Stimulated activated CD8-positive, alpha-beta memory T cell treated with anti-CD3 and anti-CD28 coated beads, Interleukin-12 subunit alpha, Interleukin-12 subunit beta, amount 100 ng/mL, for 4 hours (primary cell): Measurements from ENCODE around the gene CAP2.
"Not testable (repeated sequence)": the region's sequence is repeated elsewhere in the genome, so short reads cannot be mapped to it uniquely, and the experiment has no call there.

Experiments
- DNase-seq: peaks from one replicate; pipeline ENCODE4 v3.0.0-alpha.2; 2020; ENCODE audit warnings: low read depth

Gene CAP2

DNA sequence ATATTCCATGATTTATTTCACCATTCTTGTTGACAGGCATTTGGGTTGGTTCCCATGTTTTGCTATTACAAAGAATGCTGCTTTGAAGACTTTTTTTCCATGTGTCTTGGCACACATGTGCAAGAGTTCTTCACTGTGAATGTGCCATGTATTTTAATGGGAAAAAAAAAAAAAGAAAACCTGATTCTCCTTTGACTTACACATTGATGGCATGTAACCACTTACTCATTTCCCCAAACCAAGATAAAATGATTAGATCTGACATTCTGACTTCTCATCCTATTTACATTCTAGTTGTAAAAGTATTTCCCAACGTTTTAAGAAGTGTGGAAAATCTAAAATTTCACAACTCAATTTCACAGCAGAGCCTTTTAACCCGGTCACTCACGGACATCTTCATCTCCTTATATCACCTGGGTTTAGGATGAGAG, 4.4 kb downstream of the CAP2 start:
- no peak for DNase-seq

DNA sequence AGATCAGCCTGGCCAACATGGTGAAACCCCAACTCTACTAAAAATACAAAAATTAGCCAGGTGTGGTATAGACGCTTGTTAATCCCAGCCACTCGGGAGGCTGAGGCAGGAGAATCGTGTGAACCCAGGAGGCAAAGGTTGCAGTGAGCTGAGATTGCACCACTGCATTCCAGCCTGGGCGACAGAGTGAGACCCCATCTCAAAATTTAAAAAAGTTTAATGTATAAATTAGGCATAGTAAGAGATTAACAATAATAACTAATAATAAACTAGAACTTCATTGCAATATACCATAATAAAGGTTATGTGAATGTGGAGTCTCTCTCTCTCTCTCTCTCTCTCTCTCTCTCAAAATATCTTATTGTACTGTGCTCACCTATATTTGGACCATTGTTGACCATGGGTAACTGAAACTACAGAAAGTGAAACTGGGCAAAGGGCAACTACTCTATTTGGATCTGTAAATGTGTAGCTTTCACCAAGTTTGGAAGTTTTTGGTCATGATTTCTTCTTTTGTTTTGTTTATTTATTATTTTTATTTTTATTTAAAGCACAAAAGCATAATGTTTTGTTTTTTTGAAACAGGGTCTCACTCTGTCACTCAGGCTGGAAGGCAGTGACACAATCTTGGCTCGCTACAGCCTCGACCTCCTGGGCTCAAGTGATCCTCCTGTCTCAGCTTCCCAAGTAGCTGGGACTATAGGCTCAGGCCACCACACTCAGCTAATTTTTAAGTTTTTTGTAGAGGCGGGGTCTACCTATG, 12.0 kb downstream of the CAP2 start:
- not testable (repeated sequence) for DNase-seq

DNA sequence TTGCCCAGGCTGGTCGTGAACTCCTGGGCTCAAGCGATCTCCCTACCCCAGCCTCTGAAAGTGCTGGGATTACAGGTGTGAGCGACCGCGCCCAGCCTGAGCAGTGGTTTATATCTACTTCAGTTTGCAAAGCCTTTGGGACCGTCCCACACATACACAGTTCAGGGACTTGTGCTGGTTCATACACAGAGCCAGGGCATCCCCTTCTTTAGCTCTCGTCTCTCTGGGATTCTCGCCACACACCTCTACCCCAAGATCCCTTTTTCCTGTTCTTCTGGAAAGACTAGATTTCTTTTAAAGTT, 12.5 kb downstream of the CAP2 start:
- no peak for DNase-seq

DNA sequence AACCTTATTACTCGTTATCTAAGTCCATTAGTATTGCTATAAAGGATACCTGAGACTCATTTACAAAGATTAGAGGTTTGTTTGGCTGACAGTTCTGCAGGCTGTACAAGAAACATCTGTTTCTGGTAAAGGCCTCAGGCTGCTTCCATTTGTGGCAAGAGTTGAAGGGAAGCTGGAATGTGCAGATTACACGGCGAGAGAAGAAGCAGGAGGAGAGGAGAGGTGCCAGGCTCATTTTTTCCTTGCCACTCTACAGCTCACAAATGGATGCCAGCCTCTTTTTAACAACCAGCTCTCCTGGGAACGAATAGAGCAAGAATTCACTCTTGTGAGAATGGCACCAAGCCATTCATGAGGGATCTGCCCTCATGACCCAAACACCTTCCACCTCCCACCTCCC, 14.7 kb downstream of the CAP2 start:
- no peak for DNase-seq

DNA sequence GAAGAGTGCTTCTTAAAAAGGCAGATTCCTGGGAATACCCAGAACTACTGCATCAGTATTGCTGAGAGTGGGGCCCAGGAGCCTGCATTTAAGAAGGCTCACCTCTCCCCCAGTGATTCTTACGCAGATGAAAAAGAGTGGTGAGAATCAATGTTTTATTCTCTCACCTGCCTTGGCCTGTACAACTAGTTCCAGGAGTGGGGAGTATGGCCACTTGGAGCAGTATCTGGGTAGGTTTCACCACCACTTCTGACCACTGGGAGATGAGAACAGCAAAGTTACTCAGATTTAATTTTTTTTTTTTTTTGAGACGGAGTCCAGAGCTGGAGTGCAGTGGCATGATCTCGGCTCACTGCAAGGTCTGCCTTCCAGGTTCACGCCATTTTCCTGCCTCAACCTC, 16.9 kb downstream of the CAP2 start:
- no peak for DNase-seq

DNA sequence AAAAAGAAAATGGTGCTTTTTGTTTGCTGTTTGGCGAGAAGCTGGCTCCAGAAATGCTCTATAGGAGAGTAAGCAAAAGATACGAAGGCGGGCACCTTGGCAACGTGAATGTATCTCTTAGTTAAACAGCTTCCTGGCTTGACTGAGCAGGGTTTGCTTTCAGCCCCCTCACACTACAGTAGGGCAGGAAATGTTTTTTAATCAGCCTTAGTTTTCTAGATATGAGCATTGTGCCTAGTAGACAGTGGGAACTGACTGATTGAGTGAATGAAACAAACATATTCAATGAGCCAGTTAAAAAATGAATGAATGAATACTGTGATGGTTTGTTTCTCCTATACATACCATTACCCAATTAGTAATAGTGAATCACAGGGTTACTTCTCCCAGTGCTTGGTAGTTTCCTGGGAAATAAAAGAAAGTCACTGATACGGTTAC, 19.9 kb downstream of the CAP2 start:
- DNase-seq = no peak

DNA sequence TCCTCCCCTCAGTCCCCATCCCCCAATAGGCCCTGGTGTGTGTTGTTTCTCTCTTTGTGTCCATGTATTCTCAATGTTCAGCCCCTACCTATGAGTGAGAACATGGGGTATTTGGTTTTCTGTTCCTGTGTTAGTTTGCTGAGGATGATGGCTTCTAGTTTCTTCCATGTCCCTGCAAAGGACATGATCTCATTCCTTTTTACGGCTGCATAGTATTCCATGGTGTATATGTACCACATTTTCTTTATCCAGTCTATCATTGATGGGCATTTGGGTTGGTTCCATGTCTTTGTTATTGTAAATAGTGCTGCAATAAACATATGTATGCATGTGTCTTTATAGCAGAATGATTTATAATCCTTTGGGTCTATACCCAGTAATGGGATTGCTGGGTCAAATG, 21.0 kb downstream of the CAP2 start:
- DNase-seq = not testable (repeated sequence)

DNA sequence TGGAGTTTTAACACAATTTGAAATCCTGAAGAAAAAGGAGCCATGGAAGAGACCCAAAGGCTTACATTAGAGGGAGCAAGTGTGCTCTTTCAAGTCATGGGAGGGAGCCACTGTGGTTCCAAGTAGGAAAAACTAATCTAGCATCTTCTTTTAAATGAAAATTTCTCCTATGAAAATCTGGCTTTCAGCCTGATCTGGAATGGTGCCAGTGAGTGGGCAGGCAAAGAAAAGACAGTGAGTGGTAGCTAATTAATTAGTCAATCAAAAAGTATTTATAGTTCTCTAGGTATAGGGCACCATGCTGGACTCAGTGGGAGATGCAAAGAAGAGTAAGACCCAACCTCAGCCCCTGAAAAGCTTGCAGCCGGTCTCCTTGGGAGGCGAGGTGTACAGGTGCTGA, 21.9 kb downstream of the CAP2 start:
- DNase-seq = no peak

DNA sequence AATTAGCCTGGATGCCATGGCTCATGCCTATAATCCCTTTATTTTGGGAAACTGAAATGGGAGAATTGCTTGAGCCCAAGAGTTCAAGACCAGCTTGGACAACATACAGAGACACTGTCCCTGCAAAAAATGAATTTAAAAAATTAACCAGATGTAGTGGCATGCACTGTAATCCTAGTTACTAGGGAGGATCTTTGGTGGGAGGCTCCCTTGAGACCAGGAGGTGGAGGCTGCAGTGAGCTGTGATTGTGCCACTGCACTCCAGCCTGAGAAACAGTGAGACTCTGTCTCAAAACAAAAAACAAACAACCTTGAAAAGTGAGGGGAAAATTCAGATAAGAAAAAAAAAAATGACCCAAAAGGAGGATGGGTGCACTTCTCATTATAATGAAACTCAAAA, 23.4 kb downstream of the CAP2 start:
- no peak for DNase-seq

DNA sequence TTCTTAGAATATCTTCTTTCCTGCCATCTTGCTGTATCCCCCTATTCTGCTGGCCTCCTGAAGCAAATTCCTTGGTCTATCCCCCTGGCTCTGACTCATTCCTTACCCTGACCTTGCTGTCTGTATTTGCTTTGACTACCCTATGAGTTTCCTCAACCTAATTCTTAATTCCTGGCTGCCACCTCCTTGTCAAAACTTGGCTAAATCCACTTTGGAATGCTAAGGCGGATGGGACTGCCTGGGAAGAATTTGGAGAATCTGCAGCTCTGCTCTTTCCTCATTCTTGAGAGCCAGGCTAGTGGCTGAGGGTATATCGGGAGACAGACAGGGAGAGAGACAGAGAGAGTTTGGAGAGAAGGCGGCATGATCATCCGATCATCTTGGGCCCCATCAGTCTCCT, 24.4 kb downstream of the CAP2 start:
- no peak for DNase-seq

DNA sequence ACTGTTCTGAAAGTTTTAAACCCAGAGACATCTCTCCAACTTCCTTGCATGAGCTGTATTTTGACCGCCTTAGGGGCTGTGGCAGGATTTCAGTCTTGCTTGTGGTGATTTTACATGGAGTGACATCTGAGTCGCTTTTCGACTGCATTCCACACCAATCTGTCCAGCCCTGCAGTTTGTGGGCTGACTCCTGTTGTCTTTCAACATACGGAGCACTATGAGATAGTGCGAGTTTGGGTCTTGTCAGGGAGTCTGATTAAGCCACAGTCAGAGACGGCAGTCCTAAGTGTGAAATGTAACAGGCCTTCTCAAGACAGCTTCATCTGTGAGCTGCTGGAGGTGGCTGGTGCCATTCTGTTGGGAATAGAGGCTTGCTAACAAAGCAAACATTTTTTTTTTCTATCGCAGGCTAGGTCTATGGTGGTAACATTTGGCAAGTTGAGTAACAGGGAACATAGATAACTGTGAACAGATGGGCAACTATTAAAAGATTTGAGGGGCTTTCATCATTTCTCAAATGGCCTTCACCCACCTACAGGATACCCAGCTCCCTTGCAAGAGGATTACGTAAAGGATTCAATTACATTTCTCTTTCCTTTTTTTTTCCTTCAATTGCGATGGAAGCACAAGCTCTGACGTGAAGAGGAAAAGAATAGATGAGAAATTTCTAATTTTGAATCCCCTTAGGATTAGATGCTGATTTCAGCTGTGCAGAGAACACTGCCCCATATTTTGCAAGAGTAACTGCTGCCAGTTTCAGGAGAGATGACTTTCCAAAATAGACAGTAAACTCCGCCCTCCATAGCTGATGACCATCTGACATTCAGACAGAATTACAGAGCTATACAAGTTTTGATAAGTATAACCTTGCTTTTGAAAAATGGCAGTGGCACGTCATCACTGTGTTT, 25.1 kb downstream of the CAP2 start:
- no peak for DNase-seq

DNA sequence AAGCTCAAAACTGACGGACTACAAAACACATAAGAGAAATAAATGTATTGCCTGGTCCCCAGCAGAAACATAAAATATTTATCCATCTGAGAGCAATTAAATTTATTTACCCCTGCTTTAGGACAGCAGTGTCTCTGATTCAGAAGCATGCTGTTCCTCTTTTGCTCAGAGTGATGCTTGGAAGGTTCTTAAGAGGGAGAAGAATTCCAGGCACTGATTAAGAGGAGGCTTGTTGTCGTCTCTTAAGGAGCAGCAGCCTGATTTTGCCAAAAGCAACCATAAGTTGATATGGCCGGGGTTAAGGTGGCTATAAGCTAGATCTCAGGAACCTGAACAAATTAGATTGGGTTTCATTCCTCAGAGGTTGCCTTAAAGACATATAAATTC, 25.8 kb downstream of the CAP2 start:
- DNase-seq = no peak

DNA sequence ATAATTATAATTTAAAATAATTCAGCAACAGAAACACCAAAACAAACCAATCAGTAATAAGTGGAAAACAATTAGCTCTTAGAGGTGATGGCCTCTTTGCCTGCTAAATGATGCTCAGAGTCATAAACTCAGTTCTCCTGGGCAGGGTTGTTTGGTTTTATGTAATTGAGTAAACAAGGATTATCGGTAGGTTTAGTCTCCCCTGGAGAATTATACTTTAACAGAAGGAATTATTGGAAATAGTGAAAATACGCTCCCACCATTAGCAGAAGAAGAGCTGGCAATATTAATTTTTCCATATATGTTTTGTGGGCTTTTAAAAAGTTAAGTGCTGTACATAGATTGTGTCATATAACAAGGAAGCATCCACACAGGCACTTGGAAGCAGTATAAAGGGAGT, 27.0 kb downstream of the CAP2 start:
- no peak for DNase-seq

DNA sequence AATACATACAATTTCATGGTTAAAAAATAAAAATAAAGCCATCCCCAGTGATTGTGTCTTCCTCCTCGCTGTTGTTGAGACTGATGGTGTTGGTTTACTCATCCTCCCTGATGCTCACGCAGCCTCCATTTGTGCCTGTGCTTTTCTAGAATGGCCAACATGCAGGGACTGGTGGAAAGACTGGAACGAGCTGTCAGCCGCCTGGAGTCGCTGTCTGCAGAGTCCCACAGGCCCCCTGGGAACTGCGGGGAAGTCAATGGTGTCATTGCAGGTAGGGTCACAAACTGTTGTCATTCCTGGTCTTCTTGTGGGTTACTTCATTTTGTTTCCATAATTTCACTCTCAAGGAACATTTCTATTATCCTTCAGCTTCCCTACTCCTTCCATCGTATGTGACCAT, 28.0 kb downstream of the CAP2 start:
- DNase-seq = no peak

DNA sequence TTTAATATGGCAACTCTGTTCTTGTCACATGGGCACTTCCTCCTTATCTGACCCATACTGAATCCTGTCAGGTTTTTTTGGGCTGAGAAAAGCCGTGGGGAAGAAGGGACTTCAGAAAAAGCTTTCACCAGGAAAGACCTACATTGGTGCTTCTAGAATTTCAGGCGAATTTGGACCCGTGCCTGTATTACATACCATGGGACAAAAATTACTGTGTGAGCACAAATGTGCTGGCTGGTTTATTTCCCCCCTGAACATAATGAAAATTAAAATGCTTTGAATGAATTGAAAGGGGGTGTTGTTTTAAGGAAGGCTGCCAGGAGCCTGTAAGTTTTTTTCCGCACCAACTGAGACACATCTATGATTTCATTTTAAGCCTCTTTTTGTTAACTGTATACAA, 29.6 kb downstream of the CAP2 start:
- no peak for DNase-seq

DNA sequence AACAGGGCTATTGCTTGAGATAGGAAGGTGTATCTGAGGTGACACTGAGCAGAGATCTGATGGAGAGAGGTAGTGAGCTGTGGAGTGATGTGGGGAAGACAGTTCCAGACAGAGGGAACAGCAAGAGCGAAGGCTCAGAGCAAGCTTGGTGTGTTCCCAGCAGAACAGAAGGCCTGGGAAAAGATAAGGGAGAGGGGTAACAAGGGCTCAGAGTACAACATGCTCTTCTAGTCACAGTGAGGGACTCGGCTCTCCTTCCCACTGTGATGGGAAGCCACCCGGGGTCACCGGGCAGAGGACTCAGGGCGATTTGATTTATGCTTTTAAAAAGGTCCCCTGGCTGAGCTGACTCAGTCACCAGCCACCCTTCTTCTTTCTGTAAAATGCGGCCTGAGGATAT, 33.7 kb downstream of the CAP2 start:
- DNase-seq = no peak

DNA sequence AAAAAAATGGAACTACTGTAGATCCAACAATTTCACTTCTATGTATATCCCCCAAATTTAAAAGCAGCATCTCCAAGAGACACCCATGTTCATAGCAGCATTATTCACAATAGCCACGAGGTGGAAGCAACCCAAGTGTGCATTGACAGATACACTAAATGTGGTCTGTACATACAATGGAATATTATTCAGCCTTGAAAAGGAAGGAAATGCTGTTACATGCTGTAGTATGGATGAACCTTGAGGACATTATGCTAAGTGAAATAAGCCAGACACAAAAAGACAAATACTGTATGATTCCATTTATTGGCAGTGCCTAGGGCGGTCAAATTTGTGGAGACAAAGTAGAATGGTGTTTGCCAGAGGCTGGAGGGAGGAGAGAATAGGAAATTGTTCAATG, 34.2 kb downstream of the CAP2 start:
- DNase-seq = no peak

DNA sequence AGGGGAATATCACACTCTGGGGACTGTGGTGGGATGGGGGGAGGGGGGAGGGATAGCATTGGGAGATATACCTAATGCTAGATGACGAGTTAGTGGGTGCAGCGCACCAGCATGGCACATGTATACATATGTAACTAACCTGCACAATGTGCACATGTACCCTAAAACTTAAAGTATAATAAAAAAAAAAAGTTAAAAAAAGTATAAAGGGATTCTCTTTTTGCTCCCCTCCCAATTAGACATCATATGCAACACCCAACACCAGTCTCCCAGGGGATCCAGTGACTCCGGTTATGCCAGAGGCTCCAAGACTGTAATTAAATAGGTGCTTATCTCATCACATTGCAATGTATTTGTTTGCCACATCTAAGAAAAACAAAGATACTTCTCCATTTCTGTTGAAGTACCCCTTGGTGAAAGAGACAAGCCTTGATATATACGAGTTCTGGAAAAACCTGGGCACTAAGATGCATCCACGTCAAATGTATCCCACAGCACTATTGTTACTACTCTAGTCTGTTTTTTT, 35.3 kb downstream of the CAP2 start:
- not testable (repeated sequence) for DNase-seq

DNA sequence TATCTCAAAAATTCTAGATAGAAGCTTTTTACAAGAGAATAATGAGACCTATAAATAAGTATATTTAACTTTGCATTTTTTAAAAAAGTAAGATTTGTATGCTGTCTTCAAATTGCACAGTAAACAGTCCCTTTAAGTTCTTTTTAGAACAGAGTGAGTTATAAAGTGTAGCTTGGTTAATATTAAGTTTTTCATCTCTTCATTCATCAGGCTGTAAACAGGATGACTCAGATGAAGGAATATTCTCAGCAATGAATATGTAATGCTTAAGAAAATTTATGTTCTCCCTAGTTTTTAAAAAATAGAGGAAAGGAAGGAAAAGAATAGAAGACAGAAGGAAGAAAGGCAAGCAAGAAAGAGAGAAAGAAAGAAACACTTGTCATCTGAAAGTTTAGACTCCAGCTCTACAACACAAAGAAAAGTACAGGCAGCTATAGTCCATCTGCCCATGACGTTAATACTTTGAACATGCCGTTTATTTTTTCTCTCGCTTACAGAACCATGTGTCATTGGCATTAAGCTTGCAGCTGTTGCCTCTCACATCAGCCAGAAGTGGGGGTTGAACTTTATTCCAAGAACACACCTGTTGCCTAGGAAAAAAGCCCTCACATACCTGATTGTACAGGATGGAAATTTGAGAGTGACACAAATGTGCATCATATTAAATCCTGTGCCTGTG, 36.1 kb downstream of the CAP2 start:
- DNase-seq = no peak

DNA sequence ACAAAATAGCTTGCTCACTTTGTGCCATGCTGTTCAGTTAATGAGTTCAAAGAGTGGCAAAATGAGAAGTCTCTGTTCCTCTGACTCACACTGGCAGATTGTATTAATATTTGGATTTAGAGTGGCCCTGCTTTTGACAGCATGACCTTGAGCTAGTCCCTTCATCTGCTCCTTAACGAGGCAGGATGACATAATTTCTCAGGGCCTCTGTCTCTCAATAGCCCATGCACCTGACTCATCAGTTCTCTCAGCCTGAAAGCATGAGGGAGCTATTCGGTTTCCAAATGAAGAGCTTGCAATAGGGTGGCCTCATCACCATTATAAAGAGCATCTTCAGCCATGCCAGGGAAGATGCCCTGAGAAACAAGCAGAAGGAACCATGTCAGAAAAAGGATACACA, 38.2 kb downstream of the CAP2 start:
- DNase-seq = no peak

DNA sequence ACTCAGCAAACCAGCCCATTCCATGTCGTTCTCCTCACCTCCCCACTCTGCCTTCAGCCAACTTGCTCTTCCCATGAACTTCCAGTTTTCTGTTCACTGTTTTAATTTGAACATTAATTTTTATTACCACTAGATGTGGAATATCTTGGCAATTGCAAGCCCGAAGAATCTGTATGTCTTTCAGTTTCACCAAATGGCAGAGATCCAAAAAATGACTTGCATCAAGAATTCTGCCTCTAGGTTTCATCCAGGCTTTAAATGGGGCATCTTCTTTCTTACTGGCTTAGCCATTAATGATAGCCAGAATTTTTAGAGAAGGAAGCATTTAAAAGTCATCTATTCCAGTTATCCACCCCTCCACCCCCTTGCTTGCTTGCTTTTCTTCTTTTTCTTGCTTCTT, 39.0 kb downstream of the CAP2 start:
- no peak for DNase-seq

DNA sequence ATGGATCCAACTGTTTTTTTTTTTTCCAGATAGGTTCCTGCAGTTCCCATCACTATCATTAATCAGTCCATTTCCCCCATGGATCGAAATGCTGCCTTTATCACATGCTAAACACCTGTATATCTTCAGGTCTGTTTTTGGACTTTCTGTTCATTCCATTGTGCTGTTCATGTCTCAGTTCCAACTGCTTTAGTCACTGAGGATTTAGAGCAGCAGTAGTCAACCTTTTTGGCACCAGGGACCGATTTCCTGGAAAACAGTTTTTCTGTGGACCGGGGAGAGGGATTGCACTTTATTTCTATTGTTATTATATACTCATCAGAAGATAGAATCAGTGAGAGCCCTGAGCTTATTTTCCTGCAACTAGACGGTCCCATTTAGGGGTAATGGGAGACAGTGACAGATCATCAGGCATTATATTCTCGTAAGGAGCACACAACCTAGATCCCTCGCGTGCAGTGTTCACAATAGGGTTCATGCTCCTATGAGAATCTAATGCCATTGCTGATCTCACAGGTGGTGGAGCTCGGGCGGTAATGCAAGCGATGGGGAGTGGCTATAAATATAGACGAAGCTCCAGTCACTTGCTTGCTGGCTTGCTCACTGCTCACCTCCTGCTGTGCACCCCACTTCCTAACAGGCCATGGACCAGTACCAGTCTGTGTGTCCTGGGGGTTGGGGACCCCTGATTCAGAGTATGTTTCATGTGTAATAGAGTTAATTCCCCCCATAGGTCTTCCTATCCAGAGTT, 46.0 kb downstream of the CAP2 start:
- DNase-seq = no peak
